Prostate gland (tissue), 2 donors: ENCODE results near the gene ARL15. TPM values are rescaled to one million over a fixed set of nuclear protein-coding genes. Genes with fewer than 3 reads are reported as not detected.

Source experiments
- DNase-seq: peaks from one replicate; pipeline ENCODE4 v3.0.0-alpha.2; 2019; ENCODE audit warnings: low spot score
- H3K27ac ChIP-seq, 2 donors: fragments of 200-600 bp; sonication (generic); 2 replicates each; pipeline ENCODE4 v1.5.1; 2017 to 2019
- H3K27me3 ChIP-seq: fragments of 200-600 bp; sonication (generic); replicated peaks from 2 replicates; pipeline ENCODE4 v1.5.1; 2019; ENCODE audit not compliant: insufficient read depth
- H3K36me3 ChIP-seq, 2 donors: fragments of 200-600 bp; sonication (generic); 1 replicate in 1 of 2; 2 replicates in 1 of 2; pipeline versions ENCODE4 v1.5.1 to v1.8.1; 2017 to 2019
- H3K4me1 ChIP-seq: fragments of 200-600 bp; sonication (generic); replicated peaks from 2 replicates; pipeline ENCODE4 v1.5.1; 2019
- H3K4me3 ChIP-seq, 2 donors: fragments of 200-600 bp; sonication (generic); 2 replicates each; pipeline ENCODE4 v1.5.1; 2017 to 2019
- H3K9me3 ChIP-seq: fragments of 200-600 bp; sonication (generic); 2 replicates; pipeline ENCODE4 v1.5.1; 2017
- CTCF ChIP-seq, 4 experiments: fragments of 200-600 bp in 2 of 4; fragments of 450-650 bp in 2 of 4; sonication (generic) in 2 of 4; IDR thresholded peaks; 1 replicate in 3 of 4; 2 replicates in 1 of 4; pipeline ENCODE4 v1.5.1; 2016 to 2019; ENCODE audit warnings: antibody characterized with exemption in 4 of 4, mild to moderate bottlenecking in 2 of 4, moderate library complexity in 2 of 4
- POLR2A ChIP-seq: fragments of 450-650 bp; IDR thresholded peaks from one replicate; pipeline ENCODE4 v1.6.1; 2016; ENCODE audit warnings: antibody characterized with exemption, mild to moderate bottlenecking
- POLR2AphosphoS5 ChIP-seq: sonication (generic); formaldehyde crosslinking; IDR thresholded peaks from one replicate; pipeline ENCODE4 v1.6.1; 2017; ENCODE audit warnings: antibody characterized with exemption
- WGBS: methylation state at CpG from one replicate; pipeline ENCODE4 v1.1.5; 2018; 5-methylcytosine and 5-hydroxymethylcytosine counted together
- intact Hi-C: fragments of 100-400 bp; cut with DNase I; formaldehyde crosslinking; loops from one replicate; pipeline ENCODE4 v1.14.2; 2022
- total RNA-seq, 2 donors: library from RNA; depleted of rRNA; stranded (reverse); fragments of >200 nt; gene quantifications; one replicate each; pipeline ENCODE4 v1.1.0, GENCODE V29; 2016

Gene ARL15
- total RNA-seq, 2 donors from 2014 or later: 16.1 to 38.4 TPM

GRCh38 chr5:54205918-54206317 is 104.5 kb downstream of the ARL15 start:
- H3K9me3 ChIP-seq: no peaks in the 10 kb centered on the region
- H3K27ac ChIP-seq: no peak overlapping the region
- 97% methylated on average over 1 of the region's 1 CpG for WGBS
- H3K4me1 ChIP-seq: no peaks in the 10 kb centered on the region
- TF ChIP-seq CTCF (IDR thresholded peaks at IDR 0.05) (no peak), POLR2A (no peak), POLR2AphosphoS5 (no peak)
- no peaks in the 10 kb centered on the region for H3K27me3 ChIP-seq
- intact Hi-C loops: no loop called here
- no peak overlapping the region for H3K4me3 ChIP-seq
- no peak for DNase-seq
- no peaks in the 10 kb centered on the region for H3K36me3 ChIP-seq

DNA sequence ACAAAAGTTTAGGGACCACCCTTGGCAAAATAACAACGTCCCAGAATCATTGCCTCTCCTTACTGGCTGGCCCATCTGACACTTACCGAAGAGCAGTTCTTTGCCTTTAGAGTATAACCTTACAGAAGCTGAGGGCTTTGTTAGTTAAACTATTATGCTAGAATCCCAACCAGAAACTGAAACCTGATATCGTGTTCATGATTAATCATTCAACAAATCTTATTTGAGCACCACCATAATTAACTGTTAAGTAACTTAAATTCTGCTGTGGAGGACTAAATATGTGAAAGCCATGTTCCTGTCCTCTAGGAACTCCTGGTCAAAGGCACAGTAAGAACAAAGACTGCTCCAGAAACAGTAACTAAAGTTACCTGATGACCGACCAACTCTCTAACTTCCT is 104.9 kb downstream of the ARL15 start:
- Histone ChIP-seq H3K4me1 (no peaks in the 10 kb centered on the region), H3K27ac (no peak overlapping the region), H3K9me3 (no peaks in the 10 kb centered on the region), H3K36me3 (no peaks in the 10 kb centered on the region), H3K27me3 (no peaks in the 10 kb centered on the region), H3K4me3 (no peak overlapping the region)
- TF ChIP-seq POLR2AphosphoS5 (no peak), POLR2A (no peak), CTCF (IDR thresholded peaks at IDR 0.05) (no peak)
- 61% methylated on average over 4 of the region's 4 CpGs for WGBS
- DNase-seq: no peak
- intact Hi-C loops: no loop called here

- no peak overlapping the region for H3K4me3 ChIP-seq
- DNase-seq: no peak
- H3K27ac ChIP-seq: no peak overlapping the region
- no peaks in the 10 kb centered on the region for H3K4me1 ChIP-seq
- intact Hi-C loops: no loop called here
- H3K27me3 ChIP-seq: no peaks in the 10 kb centered on the region
- no peaks in the 10 kb centered on the region for H3K9me3 ChIP-seq
- TF ChIP-seq POLR2A (no peak), CTCF (IDR thresholded peaks at IDR 0.05) (no peak), POLR2AphosphoS5 (no peak)
- H3K36me3 ChIP-seq: no peaks in the 10 kb centered on the region
These were observed 113.4 kb downstream of the ARL15 start for GRCh38 chr5:54197018-54197417.

- Histone ChIP-seq H3K4me1 (no peaks in the 10 kb centered on the region), H3K27me3 (no peaks in the 10 kb centered on the region), H3K36me3 (no peaks in the 10 kb centered on the region), H3K4me3 (no peak overlapping the region), H3K27ac (no peak overlapping the region), H3K9me3 (no peaks in the 10 kb centered on the region)
- intact Hi-C loops: no loop called here
- no peak for TF ChIP-seq POLR2AphosphoS5
- TF ChIP-seq POLR2A: no peak
- TF ChIP-seq CTCF (IDR thresholded peaks at IDR 0.05): no peak
- no peak for DNase-seq
These were observed 114.7 kb downstream of the ARL15 start for GRCh38 chr5:54195701-54196100.

- no peak overlapping the region for H3K4me3 ChIP-seq
- no peaks in the 10 kb centered on the region for H3K27me3 ChIP-seq
- intact Hi-C loops: no loop called here
- 32% methylated on average over 2 of the region's 2 CpGs for WGBS
- no peak for DNase-seq
- H3K4me1 ChIP-seq: no peaks in the 10 kb centered on the region
- no peak overlapping the region for H3K27ac ChIP-seq
- no peaks in the 10 kb centered on the region for H3K9me3 ChIP-seq
- TF ChIP-seq POLR2AphosphoS5 (no peak), CTCF (IDR thresholded peaks at IDR 0.05) (no peak), POLR2A (no peak)
- no peaks in the 10 kb centered on the region for H3K36me3 ChIP-seq
These were observed 116.1 kb downstream of the ARL15 start for GRCh38 chr5:54194318-54194717.
